ENCODE data around the gene TAF1B.

Gene TAF1B

DNA sequence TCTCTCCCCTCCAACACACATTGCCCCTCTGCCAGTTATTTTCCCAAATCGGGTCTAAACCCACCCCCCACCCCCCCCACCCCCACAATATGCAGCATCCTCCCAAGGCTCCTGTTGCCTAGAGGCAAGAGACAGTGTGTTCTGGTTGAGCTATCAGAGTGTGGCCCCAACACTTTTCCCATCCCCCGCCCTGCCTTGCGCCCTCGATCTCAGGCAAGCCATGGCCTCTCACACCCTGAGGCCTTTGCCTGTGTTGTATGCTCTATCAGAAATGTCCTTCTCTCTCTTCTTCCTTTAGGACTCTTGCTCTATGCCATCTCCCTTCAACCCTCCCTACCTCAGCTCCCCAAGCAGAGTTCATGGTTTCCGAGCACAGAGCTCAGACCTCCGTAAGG lies 98.7 kb downstream of the TAF1B start:
- DNase-seq (ENCODE audit: low read depth) = no peak

DNA sequence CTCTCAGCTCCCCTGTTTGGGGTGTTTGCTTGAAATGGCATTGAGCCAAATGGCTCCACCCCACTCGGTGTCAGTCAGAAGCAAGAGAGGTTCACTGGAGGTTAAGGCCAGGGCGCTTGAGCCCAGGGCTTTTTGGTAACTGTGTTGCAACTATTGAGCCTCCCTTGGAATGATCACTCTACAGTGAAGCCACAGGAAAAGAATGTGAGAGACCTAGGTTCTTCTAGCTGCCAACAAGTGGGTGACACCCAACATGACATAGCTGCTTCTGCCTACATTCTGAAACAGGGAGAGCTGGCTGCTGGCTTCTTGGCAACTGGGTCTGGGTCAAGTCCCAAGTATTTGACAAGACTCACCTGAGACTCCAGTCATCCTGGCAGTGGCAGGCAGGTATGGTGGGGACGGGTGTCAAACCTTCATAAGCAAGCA lies 101.1 kb downstream of the TAF1B start:
- no peak for DNase-seq (ENCODE audit: low read depth)

DNA sequence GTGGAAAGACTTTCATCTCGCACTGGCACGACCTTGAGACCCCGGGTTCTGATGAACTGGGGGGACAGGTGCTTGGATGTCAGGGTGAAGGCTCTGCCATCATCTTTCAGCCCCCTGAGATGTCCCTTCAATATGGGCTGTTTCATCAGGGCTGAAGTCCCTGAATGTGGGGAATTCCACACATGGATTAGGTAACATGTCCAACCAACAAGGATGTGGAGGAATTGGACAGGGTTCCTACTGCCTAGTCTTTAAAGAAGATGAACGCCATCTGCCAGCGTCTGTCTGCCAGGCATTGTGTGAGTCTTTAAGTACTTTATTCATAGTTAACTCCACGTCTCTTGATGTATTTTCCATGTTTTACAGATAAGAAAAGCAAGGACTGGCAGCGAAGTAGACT lies 102.3 kb downstream of the TAF1B start:
- no peak for DNase-seq (ENCODE audit: low read depth)

DNA sequence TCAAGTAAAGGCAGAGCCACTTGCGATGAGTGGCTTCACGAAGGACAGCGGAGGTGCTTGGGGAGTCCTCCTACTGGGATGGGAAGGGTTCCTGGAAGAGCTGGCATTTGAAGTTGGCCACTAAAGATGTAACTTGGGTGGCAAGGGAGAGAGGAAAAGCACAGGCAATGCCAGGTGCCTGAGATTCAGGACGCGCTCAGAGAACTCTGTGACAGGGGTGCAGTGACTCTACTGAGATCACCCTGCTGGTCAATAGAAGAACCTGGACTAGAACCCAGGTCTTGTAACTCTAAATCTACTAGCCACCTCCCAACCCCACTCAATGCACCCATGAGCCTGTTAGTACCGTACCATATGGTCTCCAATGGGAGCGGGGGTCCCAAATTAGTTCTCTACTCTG lies 102.8 kb downstream of the TAF1B start:
- no peak for DNase-seq (ENCODE audit: low read depth)

DNA sequence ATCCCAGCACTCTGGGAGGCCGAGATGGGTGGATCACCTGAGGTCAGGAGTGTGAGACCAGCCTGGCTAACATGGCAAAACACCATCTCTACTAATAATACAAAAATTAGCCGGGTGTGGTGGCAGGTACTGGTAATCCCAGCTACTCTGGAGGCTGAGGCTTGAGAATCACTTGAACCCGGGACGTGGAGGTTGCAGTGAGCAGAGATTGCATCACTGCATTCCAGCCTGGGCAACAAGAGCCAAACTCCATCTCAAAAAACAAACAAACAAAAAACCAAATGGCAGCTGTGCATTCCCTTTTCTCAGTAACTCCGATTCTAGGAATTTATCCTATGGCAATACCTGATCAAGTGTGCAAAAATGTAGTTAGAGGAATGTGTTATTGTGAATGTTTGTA lies 103.5 kb downstream of the TAF1B start:
- DNase-seq (ENCODE audit: low read depth) = no peak

DNA sequence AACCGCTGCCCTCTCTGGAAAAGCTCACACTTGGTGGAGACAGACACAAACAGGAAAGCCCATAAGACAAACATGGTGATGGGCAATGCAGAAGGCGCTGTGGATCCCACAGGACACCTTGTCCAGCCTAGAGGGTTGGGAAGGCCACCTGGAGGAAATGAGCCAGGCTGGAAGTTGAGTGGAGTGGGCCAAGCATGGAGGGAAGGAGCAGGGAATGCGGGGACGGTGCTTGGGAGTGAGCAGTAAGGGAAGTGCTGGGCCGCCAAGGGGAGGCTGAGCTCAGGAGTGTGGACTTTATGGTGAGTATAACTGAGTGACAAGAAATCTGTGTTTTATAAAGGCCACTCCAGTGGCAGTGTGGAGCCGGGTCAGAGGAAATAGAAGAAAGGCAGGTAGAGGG lies 105.4 kb downstream of the TAF1B start:
- no peak for DNase-seq (ENCODE audit: low read depth)

DNA sequence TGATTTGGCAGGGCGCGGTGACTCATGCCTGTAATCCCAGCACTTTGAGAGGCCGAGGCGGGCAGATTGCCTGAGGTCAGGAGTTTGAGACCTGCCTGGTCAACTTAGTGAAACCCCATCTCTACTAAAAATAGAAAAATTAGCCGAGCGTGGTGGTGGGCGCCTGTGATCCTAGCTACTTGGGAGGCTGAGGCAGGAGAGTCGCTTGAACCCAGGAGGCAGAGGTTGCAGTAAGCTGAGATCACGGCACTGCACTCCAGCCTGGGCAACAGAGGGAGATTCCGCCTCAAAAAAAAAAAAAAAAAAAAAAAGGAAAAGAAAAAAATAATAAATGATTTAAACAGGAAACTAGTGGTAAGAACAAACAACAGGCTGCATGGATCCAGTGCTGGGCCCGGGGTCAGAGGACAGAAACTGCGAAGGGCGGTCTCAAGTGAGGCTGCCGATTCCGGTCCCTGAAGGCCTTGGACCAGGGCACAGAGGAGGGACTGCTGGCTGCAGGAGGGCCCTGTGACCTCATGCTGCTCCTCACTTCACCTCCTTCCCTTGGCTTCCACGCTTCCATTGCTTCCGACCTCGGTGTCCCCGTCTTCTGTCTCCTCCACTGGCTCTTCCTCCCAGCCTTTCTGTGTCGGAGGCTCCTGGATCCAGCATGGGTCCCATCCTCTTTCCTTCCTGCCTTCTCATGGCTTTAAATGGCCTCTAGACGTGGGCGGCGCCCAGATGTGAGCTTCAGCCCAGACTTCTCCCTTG lies 106.1 kb downstream of the TAF1B start:
- DNase-seq (ENCODE audit: low read depth) = no peak

DNA sequence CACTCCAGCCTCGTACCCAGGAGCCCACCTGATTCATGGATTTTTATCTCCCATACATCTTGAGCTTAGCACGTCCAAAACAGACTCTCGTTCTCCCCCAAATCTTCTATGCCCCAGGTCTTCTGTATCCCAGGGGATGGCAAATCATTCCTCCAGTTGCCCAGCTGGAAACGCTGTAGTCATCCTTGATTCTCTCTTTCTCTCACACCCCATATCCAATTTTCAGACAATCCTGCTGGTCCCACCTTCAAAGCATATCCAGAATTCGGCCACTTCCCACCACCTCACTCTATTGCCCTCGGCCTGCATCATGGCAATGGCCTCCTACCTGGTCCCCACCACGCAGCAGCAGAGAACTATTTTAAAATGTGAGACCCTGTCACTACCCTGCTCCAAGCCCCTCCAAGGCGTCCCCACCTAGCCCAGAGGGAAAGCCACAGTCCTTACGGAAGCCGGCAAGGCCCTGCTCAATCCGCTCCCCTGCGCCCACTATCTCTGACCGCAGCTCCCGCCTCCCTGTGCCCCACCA lies 106.8 kb downstream of the TAF1B start:
- DNase-seq (ENCODE audit: low read depth) = no peak

DNA sequence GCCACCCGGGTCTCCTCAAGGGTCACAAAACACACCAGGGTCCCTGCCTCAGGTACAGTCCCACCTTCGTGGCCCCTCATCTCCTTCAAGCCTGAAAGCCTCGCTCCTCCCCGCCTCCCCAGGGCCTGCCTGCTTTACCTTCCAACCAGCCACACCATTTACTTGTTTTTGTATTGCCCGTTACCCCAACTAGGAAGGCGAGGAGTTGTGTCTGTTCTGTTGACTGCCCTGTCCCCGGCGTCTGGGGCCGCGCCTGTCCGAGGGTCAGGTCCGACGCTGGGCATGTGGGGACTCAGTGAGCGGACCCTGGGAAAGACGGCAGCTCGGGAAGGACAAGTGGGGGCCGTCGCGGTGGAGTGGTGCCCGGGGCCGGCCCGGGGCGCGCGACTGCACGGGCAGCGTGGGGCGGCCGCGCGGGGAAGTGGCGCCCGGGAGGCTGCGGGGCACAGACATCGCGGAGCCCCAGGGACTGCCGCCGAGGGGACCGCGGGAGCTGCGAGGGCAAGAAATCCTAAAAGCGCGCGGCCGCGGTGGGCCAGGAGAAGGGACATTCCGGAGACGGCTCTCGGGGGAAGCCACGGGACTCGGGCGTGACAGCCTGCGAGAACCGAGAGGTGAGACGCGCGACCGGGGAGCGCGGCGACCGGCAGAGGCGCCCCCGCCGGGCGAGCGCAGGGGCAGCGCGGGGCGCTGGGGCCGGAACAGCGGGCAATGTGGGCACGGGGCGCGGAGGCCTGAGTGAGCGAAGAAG lies 107.4 kb downstream of the TAF1B start:
- DNase-seq (ENCODE audit: low read depth) = no peak

DNA sequence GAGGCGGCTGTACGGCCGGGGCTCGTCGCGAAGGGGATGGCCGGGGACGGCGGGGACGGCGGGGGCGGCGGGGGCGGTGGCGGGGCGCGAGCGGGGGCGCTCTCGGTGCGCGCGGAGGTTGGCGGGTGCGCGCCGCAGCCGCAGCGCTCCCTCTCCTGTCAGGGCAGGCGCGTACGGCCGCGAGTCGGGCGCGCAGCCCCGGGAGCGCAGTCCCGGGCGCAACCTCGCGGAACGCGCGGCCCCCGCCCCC lies 107.9 kb downstream of the TAF1B start:
- DNase-seq (ENCODE audit: low read depth) = no peak

DNA sequence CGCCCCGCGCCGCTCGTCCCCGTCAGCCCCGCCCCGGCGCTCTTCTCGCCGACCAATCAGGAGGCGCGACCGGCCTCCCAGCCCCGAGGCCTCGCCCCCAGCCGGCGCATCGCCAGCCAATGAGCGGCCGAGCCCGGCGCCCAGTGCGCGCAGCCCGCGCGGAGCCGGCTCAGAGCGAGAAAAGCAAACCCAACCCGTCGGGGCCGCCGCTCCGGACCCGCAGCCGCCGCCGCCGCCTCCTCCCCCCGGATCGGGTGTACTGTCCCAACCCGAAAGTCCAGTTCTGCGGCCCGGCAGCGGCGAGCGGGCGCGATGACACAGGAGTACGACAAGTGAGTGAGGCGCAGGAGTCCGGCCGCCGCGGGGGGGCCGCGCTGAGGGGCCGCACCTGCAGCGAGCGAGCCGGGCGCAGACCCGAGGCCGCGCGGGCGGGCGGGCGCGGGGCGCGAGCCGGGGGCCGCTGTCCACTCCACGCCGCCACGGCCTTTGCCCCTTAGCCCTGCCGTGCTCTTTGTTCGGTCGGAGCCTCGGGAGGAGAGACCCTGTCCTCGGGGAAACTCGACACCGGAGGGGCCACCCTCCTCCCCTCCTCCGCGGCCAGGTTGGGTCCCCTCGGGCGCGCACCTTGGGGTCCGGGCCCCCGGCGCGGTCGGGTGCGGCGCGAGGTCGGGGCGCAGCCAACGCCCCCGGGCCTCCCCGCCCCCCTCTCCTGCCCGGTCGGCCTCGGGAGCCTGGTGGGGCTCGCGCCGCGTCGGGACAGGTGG lies 108.4 kb downstream of the TAF1B start, which contains the start of gene GRHL1:
GRHL1 (plus strand) TSS at position 172 of the 764 bp plus-strand sequence; CDS start at position 313, 141 bp downstream.
- peak; percentile 85 for DNase-seq (ENCODE audit: low read depth)

DNA sequence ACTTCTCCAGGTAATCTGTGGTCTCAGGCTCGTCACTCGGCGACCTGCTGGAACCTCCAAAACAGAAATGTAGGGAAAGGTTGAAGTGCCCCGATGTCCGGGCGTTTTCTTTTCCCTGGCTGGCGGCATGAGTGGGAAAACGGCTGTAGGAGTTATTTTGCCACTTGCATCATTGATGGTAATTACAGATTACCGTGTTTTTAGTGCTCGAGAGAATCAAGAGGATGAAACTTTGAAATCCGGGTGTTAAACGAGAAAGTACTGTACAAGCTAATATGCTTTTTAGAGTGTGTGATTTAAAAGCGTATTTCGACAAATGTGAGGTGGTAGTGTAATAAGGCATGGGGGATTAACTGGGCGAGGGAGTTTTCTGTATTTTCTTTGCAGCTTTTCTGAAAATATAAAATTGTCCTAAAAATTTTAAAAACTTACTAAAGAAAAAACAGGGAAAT lies 109.0 kb downstream of the TAF1B start:
- no peak for DNase-seq (ENCODE audit: low read depth)

DNA sequence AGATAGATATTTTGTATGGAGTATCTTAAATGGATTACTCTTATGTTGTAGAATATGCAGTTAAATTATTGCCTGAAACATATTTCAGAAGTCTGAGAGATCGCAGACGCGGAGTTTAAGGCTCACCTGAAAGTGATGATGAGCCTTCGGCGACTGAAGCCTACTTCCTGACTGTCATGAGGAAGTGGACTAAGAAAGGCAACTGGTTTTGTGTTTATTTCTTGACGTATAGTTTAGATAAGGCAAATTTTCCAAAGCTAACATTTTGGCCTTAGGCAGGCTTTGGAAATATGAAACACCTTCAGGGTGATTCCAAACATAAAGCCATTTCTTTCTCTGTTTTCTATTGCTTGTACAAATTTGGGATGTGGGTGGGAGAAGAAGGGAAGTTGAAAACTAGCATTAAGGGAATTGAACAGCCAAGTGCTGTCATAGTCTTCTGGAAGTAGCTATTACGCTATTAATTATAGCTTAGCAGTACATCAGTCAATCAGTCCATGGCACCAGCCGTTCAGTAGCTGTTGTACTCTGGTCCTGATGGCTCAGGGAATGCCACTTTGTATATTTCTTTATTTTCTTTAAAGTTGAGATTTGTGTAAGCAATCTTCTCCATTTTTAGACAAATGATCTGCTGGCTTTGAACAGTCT lies 109.7 kb downstream of the TAF1B start:
- DNase-seq (ENCODE audit: low read depth) = no peak

DNA sequence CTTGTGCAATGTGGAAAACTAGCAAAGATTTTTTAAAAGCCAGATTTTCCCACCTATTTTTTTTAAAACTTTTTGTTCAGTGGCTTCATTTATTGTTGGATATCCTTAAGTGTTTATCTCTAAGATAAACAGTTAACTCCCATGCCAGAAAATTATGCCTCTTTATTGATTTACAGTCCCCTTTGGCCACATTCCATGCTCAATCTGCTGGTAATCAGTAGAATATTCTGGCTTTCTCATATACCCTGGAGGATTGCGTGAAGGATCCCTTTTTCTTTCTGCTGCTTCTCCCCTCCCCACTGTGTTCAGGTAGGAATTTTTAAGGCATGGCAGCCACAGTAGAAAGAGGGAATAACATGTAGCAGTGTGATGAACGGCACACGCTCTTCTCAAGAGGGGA lies 110.9 kb downstream of the TAF1B start:
- no peak for DNase-seq (ENCODE audit: low read depth)

DNA sequence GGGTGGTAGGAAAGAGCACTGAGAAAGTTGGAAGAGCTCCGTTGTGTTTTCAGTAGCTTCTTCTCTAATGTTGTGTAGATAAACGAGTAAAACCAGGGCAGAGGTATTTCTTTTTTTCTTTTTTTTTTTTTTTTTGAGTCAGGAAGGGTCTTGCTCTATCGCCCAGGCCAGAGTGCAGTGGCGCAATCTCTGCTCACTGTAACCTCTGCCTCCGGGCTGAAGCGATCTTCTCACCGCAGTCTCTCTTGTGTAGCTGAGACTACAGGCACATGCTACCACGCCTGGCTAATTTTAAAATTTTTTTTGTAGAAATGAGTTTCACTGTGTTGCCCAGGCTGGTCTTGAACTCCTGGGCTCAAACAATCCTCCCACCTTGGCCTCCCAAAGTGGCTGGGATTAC lies 114.8 kb downstream of the TAF1B start:
- no peak for DNase-seq (ENCODE audit: low read depth)

DNA sequence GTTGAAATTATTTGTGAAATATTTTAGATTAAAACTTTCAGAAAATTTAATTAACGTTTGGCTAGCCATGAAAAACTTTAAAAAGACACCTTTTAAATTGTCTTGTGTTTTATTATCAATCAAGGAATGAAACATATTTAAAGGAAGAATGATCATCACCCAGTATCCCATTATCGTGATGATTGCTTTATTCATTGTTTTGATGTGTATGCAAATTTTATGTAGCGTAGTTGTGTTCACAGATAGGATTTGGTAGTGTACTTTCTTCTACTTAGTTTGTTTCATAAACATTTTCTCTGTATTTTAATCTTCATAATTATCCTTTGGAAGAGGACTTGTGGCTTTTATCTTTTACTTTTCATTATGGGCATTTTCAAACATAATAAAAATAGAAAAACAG lies 116.0 kb downstream of the TAF1B start:
- no peak for DNase-seq (ENCODE audit: low read depth)

DNA sequence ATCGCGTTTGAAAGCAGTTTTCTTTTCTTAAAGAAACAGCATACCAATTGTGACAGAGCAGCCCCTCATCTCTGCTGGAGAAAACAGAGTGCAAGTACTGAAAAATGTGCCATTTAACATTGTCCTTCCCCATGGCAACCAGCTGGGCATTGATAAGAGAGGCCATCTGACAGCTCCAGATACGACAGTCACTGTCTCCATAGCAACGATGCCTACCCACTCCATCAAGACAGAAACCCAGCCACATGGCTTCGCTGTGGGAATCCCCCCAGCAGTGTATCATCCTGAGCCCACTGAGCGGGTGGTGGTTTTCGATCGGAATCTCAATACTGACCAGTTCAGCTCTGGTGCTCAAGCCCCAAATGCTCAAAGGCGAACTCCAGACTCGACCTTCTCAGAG lies 117.7 kb downstream of the TAF1B start:
- DNase-seq (ENCODE audit: low read depth) = no peak

DNA sequence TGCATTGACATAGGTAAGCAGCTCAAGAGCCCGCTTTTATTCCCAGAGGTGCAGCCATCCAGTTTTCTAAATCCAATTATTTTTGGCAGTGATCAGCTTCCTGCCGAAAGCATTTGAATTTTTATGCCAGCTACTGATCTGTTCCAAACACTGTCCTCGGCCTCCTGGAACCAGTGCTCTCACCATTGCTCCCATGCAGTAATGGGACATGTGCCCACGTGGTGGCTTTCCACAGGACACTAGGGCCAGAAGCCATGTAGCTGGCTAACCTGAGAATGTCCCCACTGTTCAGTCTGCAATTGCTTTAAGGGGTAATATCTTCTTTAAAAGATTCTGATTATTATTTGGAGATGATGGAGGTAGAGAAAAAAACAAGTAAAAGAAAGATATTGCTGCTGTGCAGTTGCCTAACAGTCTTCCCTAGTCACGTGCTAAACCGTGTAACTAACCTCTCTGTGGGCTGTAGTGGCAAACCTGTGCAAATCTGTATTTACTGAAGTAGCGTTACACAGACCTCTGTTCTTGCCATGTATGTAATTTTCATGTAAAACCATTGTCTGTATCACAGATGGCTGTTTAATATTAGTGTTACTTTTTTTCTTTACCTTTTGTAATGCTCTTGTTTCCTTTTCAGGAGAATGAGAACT lies 121.2 kb downstream of the TAF1B start:
- DNase-seq (ENCODE audit: low read depth) = no peak

DNA sequence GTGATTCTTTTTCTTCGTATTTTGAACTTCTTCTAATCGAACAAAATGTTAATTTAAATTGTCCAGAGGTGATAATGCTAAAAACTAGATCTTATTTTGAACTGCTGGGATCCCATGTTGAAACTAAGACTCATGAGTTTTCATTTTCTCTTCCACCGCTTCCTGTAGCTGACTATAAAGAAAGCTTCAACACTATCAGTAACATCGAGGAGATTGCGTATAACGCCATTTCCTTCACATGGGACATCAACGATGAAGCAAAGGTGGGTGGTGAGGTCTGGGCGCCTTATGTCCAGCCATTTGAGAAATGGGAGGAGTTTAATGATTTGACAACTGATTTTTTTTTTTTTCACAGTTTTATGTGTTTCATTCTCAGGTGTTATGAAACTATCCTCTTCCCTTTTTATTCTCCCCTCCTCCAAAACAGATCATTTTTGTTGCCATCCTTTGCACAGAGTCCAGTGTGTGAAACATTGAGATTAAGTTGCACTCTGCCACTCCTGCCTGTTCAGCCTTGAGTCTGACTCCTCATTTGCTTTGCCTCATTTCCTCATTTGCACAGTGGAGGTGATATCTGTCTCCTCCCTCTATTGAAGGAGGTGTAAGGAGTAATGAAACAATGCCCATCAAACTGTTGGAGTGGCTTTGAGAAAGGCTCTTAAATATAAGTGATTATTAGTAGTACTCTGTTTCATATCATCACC lies 122.0 kb downstream of the TAF1B start:
- DNase-seq (ENCODE audit: low read depth) = no peak

DNA sequence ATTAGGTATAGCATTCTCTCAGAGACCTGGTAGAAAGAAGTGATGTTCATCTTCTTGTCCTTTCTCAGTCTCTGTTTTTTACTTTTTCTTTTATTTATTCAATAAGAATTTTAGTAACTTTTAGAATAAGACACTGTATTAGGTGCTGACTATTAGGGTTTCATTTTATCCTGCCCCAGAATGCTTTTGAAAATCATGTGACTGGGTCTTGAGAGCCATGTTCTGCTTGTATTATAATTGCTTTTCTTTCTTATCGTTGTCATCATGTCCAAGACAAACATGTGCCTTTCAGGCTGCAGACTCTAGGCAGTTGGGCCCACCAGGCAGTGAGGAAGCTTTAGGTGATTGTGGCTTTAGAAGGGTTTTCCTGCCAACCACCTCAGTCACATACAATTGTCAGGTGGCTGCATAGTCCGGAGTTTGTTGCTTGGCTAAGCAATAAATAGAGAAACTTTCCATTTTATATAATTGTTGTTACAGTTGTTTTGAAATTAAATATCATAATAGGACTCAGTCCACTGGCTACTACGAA lies 123.3 kb downstream of the TAF1B start:
- no peak for DNase-seq (ENCODE audit: low read depth)

Data from stimulated activated CD4-positive, alpha-beta T cell treated with anti-CD3 and anti-CD28 coated beads, Interleukin-2, amount 100 ng/mL, for 4 hours (primary cell).